Activated T-helper 9 cell treated with anti-CD3 and anti-CD28 coated beads, Interleukin-2, amount 50 U/mL, for 16 hours (primary cell): ENCODE results near the gene GNB1.
"Not testable (repeated sequence)": the region's sequence is repeated elsewhere in the genome, so short reads cannot be mapped to it uniquely, and the experiment has no call there.

Source experiments
- DNase-seq: peaks from one replicate; pipeline ENCODE4 v3.0.0-alpha.2; 2020; ENCODE audit warnings: low read depth

Gene GNB1

GRCh38 chr1:1889847-1890505 lies 911 bp downstream of the GNB1 start:
- DNase-seq = peak; percentile 35

- no peak for DNase-seq
These were observed 1.7 kb downstream of the GNB1 start for GRCh38 chr1:1889090-1889750.

GRCh38 chr1:1883890-1884289 lies 7.0 kb downstream of the GNB1 start:
- DNase-seq = not testable (repeated sequence)

- no peak for DNase-seq
These were observed 7.6 kb downstream of the GNB1 start for GRCh38 chr1:1883092-1883873.

- no peak for DNase-seq
These were observed 9.2 kb downstream of the GNB1 start for GRCh38 chr1:1881727-1882126.

- no peak for DNase-seq
These were observed 10.1 kb downstream of the GNB1 start for GRCh38 chr1:1880617-1881312.

- DNase-seq = no peak
These were observed 10.9 kb downstream of the GNB1 start for GRCh38 chr1:1879942-1880341.

- DNase-seq = no peak
These were observed 12.9 kb downstream of the GNB1 start for GRCh38 chr1:1877865-1878436.

GRCh38 chr1:1876335-1876930 lies 14.5 kb downstream of the GNB1 start:
- no peak for DNase-seq

GRCh38 chr1:1875932-1876331 lies 15.0 kb downstream of the GNB1 start:
- DNase-seq = no peak

- DNase-seq = no peak
These were observed 16.0 kb downstream of the GNB1 start for GRCh38 chr1:1874901-1875300.

GRCh38 chr1:1873186-1873585 lies 17.7 kb downstream of the GNB1 start:
- DNase-seq = no peak

GRCh38 chr1:1872329-1872994 lies 18.4 kb downstream of the GNB1 start:
- DNase-seq = no peak

GRCh38 chr1:1869469-1869868 lies 21.4 kb downstream of the GNB1 start:
- no peak for DNase-seq

GRCh38 chr1:1867164-1867563 lies 23.7 kb downstream of the GNB1 start:
- DNase-seq = no peak

GRCh38 chr1:1862905-1863547 lies 27.9 kb downstream of the GNB1 start:
- DNase-seq = no peak

- DNase-seq = not testable (repeated sequence)
These were observed 29.1 kb downstream of the GNB1 start for GRCh38 chr1:1861761-1862310.

- no peak for DNase-seq
These were observed 29.6 kb downstream of the GNB1 start for GRCh38 chr1:1861339-1861730.

- not testable (repeated sequence) for DNase-seq
These were observed 30.8 kb downstream of the GNB1 start for GRCh38 chr1:1859970-1860697.
